ENCODE data around the gene G0S2. TPM values are rescaled to one million over a fixed set of nuclear protein-coding genes. Genes with fewer than 3 reads are reported as not detected.

Gene G0S2
- total RNA-seq, 1 donor from 2014 or later, result 41.0 TPM

Other genes with a start within 250 kb of the G0S2 start
- 0.23 TPM in 1 of 2 replicates, not detected in the other for gene CAMK1G, start 91.7 kb upstream of the G0S2 start, total RNA-seq
- gene LAMB3, start 23.0 kb upstream of the G0S2 start, total RNA-seq, result 65.5 and 72.0 TPM in 2 replicates
- 0.75 TPM in 1 of 2 replicates, not detected in the other for gene HSD11B1, start 29.4 kb downstream of the G0S2 start, total RNA-seq
- not detected in 2 replicates for gene TRAF3IP3, start 80.6 kb downstream of the G0S2 start, total RNA-seq
- 3.3 and 4.4 TPM in 2 replicates for gene C1orf74, start 109.1 kb downstream of the G0S2 start, total RNA-seq
- gene IRF6, start 130.7 kb downstream of the G0S2 start, total RNA-seq, result 12.9 and 43.8 TPM in 2 replicates
- gene UTP25, start 152.6 kb downstream of the G0S2 start, total RNA-seq, result 7.5 and 10.9 TPM in 2 replicates